Anterior cingulate cortex (tissue), 58 donors: Measurements from ENCODE around the gene COA1.
"Not testable (repeated sequence)": the region's sequence is repeated elsewhere in the genome, so short reads cannot be mapped to it uniquely, and the experiment has no call there.

Experiments used
- DNase-seq, 58 donors: peaks; one replicate each; lab custom pipeline; 2025; lab: John Stamatoyannopoulos, UW

COA1 gene

GRCh38 chr7:43731494-43731893, 2.2 kb upstream of the COA1 start:
- DNase-seq: not testable (repeated sequence)

DNA sequence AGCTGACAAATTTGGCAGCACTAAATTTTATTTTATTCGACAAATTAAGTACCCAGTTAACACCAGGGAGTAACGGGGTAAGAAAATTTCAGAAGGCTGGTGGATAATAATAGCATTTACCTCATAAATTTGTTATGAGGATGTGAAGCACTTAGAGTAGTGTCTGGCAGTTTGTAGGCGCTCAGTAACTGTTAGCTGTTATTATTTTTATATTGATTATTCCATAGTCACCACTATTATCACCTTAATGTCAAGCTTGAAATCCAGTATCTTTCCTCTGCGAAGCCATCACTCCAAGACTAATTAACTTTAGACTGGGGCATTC, 563 bp upstream of the COA1 start:
- DNase-seq: no peak

DNA sequence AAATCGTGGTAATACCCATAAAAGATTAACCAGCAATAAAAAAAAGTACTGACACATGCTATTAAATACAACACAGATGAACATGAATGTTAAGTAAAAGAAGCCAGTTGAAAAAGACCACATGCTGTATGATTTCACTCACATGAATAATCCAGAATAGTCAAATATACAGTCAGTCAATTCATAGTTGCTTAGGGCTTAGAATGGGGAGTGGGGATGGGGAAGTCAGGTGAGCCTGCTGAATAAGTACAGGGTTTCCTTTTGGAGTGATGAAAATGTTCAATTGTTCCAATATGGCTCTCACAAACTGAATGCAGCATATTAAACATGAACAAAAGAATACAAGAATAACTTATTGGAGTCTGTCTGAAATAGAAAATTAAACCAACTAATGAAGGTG, 1.8 kb downstream of the COA1 start:
- DNase-seq: no peak

DNA sequence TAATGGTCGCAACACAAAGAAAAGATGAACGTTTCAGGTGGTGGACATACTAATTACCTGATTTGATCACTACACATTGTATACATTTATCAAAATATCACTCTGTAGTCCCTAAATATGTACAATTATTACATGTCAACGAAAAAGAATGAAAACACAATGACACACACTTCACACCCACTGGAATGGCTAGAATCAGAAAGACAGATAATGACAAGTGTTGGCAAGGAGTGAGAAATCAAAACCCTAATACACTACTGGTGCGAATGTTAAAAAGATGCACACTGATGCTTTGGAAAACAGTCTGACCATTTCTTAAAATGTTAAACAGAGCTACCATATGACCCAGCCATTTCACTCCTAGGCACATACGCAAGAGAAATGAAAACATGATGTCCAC, 2.3 kb downstream of the COA1 start:
- no peak for DNase-seq

GRCh38 chr7:43726466-43726865, 2.9 kb downstream of the COA1 start:
- no peak for DNase-seq

GRCh38 chr7:43725251-43725650, 4.1 kb downstream of the COA1 start:
- no peak for DNase-seq

DNA sequence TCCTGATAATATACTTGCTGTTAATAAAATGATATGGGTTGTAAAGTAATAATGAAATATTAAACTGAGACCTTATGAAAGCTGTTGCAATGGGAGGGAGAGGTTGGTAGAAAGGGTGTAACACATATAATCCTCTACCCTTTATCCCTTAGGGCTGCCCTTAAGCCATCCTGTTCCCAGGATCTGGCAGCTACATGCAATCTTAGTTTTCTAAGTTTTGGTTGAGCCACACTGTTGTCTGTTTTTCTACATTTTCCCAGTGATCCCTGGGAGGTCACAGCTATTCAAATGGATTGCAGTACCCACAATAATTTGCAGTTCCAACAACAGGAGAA, 6.3 kb downstream of the COA1 start:
- no peak for DNase-seq

DNA sequence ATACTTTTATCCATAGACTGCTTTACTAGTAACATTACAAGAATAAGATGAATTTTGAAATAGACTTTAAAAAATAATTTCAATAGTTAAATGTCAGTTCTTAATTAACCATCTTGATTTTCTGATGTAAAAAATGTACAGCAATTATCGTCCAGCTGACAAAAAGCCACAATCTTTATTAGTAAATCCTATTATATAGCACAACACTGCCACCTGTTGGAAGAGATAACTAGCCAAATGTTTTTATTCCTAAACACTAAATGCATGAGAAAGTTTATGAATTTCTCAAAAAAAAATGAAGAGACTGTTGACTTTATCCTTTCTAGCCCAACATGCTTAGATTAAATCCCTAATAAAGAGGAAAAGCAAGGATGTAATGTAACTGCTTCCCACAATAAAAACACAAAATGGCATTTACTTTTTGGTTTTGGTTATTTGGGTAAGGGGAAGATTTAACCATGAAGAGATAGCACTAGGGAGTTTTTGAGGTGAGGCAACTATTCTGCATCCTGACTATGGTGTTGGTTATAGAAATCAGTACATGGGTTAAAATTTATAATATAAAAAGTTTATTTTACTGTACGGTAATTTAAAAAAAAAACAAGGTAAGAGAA, 8.0 kb downstream of the COA1 start:
- peak in 2 of 58 donors; percentile 1 to 6 for DNase-seq

DNA sequence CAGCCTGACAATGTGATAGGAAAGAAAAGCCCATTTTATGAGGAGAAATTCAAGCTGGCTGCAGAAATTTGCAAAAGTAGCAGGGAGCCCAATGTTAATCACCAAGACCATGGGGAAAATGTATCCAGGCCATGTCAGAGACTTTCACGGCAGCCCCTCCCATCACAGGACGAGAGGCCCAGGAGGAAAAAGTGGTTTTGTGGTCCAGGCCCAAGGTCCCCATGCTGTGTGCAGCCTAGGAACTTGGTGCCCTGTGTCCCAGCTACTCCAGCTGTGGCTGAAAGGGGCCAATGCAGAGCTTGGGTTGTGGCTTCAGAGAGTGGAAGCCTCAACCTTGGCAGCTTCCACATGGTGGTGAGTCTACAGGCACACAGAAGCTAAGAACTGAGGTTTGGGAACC, 12.7 kb downstream of the COA1 start:
- DNase-seq: no peak

GRCh38 chr7:43715966-43716365, 13.4 kb downstream of the COA1 start:
- DNase-seq: not testable (repeated sequence)

GRCh38 chr7:43711503-43711902, 17.8 kb downstream of the COA1 start:
- DNase-seq: no peak

DNA sequence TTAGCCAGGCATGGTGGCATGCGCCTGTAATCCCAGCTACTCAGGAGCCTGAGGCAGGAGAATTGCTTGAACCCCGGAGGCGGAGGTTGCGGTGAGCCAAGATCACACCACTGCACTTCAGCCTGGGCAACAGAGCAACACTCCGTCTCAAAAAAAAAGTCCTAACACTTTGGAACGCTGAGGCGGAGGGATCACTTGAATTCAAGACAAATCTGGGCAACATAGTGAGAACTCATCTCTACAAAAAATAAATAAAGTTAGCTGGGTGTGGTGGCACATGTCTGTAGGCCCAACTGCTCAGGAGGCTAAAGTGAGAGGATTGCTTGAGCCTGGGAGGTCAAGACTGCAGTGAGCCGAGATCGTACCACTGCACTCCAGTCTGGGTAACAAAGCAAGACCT, 21.3 kb downstream of the COA1 start:
- not testable (repeated sequence) for DNase-seq

GRCh38 chr7:43703573-43703972, 25.8 kb downstream of the COA1 start:
- DNase-seq: no peak

DNA sequence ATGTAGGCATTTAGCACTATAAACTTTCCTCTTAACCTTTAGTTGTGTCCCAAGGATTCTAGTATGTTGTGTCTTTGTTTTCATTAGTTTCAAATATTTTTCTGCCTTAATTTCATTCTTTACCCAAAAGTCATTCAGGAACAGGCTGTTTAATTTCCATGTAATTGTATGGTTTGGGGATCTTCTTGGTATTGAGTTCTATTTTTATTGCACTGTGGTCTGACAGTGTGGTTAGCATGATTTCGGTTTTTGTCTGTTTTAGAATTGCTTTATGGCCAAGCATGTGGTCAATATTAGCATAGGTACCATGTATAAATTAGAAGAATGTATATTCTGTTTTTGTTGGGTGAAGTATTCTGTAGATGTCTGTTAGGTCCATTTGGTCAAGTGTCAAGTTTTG, 26.3 kb downstream of the COA1 start:
- DNase-seq: no peak

DNA sequence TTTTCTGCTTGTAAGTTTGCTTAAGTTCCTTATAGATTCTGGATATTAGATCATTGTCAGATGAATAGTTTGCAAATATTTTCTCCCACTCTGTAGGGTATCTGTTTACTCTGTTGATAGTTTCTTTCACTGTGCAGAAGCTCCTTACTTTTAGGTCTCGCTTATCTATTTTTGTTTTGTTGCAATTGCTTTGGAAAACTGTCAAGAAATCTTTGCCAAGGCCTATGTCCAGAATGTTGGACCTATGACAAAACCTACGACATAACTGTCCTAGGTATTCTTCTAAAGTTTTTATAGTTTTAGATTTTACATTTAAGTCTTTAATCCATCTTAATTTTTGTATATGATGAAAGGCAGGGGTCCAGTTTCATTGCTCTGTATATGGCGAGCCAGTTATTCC, 27.4 kb downstream of the COA1 start:
- DNase-seq: no peak

GRCh38 chr7:43701500-43701854, 27.8 kb downstream of the COA1 start:
- no peak for DNase-seq

DNA sequence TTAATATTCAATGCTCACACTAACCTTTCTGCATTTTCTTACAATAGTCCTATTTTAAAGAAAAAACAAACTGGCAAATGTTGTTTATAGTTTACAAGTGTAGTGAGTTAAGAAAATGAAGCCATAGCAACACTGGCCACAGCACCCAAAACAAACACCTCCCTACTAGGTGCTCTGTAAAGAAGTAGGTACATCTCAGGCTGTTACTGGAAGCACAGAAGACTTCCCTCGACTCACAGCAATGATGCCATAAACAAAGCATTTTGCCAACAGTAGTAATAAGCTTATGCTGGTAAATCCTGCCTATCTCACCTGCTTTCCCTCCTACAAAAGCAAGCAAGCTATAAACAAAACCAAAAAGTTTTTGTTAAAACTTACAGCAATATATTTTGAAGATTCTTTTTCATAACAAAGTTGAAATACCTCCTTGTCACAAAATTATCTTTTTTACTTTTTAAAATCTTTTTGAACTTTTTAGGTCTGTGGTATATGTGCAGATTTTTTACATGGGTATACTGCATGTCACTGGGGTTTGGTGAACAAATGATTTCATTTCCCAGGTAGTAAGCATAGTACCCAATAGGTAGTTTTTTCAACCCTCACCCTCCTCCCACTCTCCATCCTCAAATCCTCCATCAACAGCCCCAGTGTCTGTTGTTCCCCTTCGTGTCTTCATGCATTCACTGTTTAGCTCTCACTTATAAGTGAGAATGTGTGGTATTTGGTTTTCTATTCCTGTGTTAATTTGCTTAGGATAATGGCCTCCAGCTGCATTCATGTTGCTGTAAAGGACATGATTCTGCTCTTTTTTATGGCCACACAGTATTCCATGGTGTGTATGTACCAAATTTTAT, 28.4 kb downstream of the COA1 start:
- DNase-seq: no peak

DNA sequence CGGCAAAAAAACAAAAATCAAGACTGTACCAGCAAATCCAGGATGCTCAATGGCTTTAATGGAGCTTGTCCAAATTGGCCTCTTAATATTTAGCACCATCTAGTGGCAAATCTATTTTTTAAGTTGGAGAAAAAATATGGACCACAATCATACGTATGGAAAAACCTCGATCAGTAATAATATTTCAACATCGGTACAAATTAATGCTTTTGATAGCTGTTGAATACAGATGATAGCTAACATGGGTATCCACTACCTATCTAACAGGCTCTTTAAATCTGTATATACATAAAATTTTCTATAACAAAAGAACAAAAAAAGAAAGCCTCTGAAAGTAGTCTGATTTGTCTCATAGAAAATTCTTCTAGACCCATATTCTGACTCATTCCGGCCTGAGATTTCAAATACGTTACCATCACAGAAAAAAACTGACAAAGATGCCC, 29.2 kb downstream of the COA1 start:
- DNase-seq: peak in 1 of 58 donors; percentile 41

GRCh38 chr7:43698460-43699255, 30.7 kb downstream of the COA1 start:
- DNase-seq: no peak

- DNase-seq: no peak
These were observed 31.6 kb downstream of the COA1 start for GRCh38 chr7:43697690-43698089.

DNA sequence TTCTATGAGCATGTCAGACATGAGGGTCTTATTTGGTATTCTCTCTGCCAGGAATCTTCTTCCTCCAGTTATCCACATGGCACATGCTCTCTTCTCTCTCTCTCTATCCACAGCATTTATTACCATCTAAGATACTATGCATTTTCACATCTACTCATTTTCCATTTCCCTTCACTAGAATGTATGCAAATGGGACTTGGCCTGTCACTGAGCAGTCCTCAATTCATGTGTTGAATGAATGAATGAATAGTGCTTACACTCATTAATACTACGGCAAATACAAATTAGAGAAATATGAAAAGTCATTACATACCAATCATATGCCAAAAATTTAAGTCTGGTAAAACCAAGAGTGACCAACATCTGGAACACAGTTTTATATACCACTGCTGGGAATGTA, 34.0 kb downstream of the COA1 start:
- no peak for DNase-seq

DNA sequence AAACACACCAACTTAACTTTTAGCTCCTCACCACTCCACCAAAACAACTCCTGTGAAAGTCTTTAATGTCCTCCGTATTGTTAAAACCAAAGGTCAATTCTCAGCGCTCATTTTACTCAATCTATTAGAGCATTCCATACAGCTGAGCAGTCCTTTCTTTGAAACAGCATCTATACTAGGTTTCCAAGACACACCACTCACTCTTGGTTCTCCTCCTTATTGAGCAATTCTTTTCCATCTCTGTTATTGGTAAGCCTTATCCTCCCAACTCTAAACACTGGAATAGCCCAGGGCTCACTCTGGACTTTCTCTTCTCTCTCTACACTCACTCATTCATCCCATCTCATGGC, 34.9 kb downstream of the COA1 start:
- DNase-seq: no peak
